Activated CD8-positive, alpha-beta T cell treated with anti-CD3 and anti-CD28 coated beads, Interleukin-2, amount 10 ng/mL, durations not matched to agents 7 days and 5 days (primary cell): ENCODE results near the gene HMGA1. TPM values are rescaled to one million over a fixed set of nuclear protein-coding genes. Genes with fewer than 3 reads are reported as not detected.
A peak's percentile ranks its signal among the peaks of the same experiment; 100 is the strongest.

Experiments used
- ATAC-seq: fragments of 150-1000 bp; cut with Tn5 transposase; one replicate; pipeline ENCODE4 v1.10.0; 2021; ENCODE audit warnings: moderate library complexity
- CTCF ChIA-PET: fragments of 350-600 bp; sonication (Branson Sonifier 250); formaldehyde crosslinking; loops from one replicate; lab custom pipeline; 2021; ENCODE audit warnings: antibody characterized with exemption; lab: Charles Lee
- POLR2A ChIA-PET: fragments of 350-600 bp; sonication (Branson Sonifier 250); formaldehyde crosslinking; loops from one replicate; lab custom pipeline; 2021; ENCODE audit warnings: antibody characterized with exemption; lab: Charles Lee
- DNase-seq: peaks from one replicate; pipeline ENCODE4 v3.0.0-alpha.2; 2020
- H3K27ac Mint-ChIP-seq: one replicate; pipeline ENCODE4 v1.8.0; 2021; ENCODE audit warnings: mild to moderate bottlenecking, mixed read lengths
- H3K27me3 Mint-ChIP-seq: one replicate; pipeline ENCODE4 v1.8.0; 2021; ENCODE audit warnings: low read depth, mixed read lengths
- H3K36me3 Mint-ChIP-seq: one replicate; pipeline ENCODE4 v1.8.0; 2021; ENCODE audit warnings: low read depth, mixed read lengths
- H3K4me1 Mint-ChIP-seq: one replicate; pipeline ENCODE4 v1.8.0; 2021; ENCODE audit warnings: low read depth, mixed read lengths
- H3K4me3 Mint-ChIP-seq: one replicate; pipeline ENCODE4 v1.8.0; 2021; ENCODE audit warnings: mild to moderate bottlenecking, mixed read lengths
- H3K9me3 Mint-ChIP-seq: one replicate; pipeline ENCODE4 v1.8.0; 2022; ENCODE audit warnings: mixed read lengths; ENCODE audit not compliant: insufficient read depth
- total RNA-seq, 2 experiments: library from RNA; stranded (reverse); gene quantifications; one replicate each; pipeline ENCODE4 v1.2.3, GENCODE V29; 2021

The HMGA1 gene
- total RNA-seq, 2 experiments from 2014 or later: 300 to 308 TPM

- CTCF ChIA-PET: interaction anchor here (1.4 kb wide), 1 partner anchor 24 kb away, joined by 4 read pairs; no protein-coding TSS in a partner anchor
- Mint-ChIP-seq H3K9me3 (no peaks in the 10 kb centered on the region), H3K4me3 (no peak overlapping the region), H3K36me3 (no peaks in the 10 kb centered on the region), H3K27ac (peak overlapping the region; percentile 20), H3K27me3 (no peaks in the 10 kb centered on the region), H3K4me1 (peaks cover 40% of the 10 kb centered on the region)
- POLR2A ChIA-PET: interaction anchor here (0.9 kb wide), 1 partner anchor 11 kb away, joined by 4 read pairs; the partner anchor contains the start of gene HMGA1
- DNase-seq (no peak), ATAC-seq (no peak)
These were observed 11.1 kb upstream of the HMGA1 start for GRCh38 chr6:34225551-34225950.

- no peaks in the 10 kb centered on the region for H3K36me3 Mint-ChIP-seq
- no peak overlapping the region for H3K4me3 Mint-ChIP-seq
- DNase-seq (no peak), ATAC-seq (no peak)
- H3K27ac Mint-ChIP-seq: no peak overlapping the region
- ChIA-PET POLR2A (interaction anchor here (0.5 to 2.2 kb wide), 2 partner anchors 10 to 1117 kb away, joined by 3 to 21 read pairs (median 4); partner anchors contain the start of gene HMGA1), CTCF (interaction anchor here (1.1 to 1.4 kb wide), 3 partner anchors 22 to 30 kb away, joined by 3 to 5 read pairs (median 4); no protein-coding TSS in a partner anchor)
- H3K27me3 Mint-ChIP-seq: no peaks in the 10 kb centered on the region
- H3K4me1 Mint-ChIP-seq: peaks cover 40% of the 10 kb centered on the region
- no peaks in the 10 kb centered on the region for H3K9me3 Mint-ChIP-seq
These were observed 10.6 kb upstream of the HMGA1 start for GRCh38 chr6:34226066-34226465.

- ChIA-PET CTCF (interaction anchor here (1.1 to 1.4 kb wide), 3 partner anchors 21 to 31 kb away, joined by 3 to 5 read pairs (median 4); no protein-coding TSS in a partner anchor), POLR2A (interaction anchor here (0.5 to 2.2 kb wide), 3 partner anchors 10 to 1117 kb away, joined by 3 to 21 read pairs (median 5); partner anchors contain the start of gene HMGA1)
- Mint-ChIP-seq H3K9me3 (no peaks in the 10 kb centered on the region), H3K27ac (no peak overlapping the region), H3K36me3 (no peaks in the 10 kb centered on the region), H3K4me1 (peaks cover 40% of the 10 kb centered on the region), H3K27me3 (no peaks in the 10 kb centered on the region), H3K4me3 (no peak overlapping the region)
- no peak for ATAC-seq
- no peak for DNase-seq
These were observed 9.7 kb upstream of the HMGA1 start for GRCh38 chr6:34226731-34227586.

GRCh38 chr6:34227761-34228421, 8.8 kb upstream of the HMGA1 start:
- no peaks in the 10 kb centered on the region for H3K27me3 Mint-ChIP-seq
- ATAC-seq: no peak
- CTCF ChIA-PET: no interaction called here
- DNase-seq: no peak
- H3K36me3 Mint-ChIP-seq: no peaks in the 10 kb centered on the region
- H3K27ac Mint-ChIP-seq: peak overlapping the region; percentile 30
- no peaks in the 10 kb centered on the region for H3K9me3 Mint-ChIP-seq
- POLR2A ChIA-PET: interaction anchor here (2.2 kb wide), 1 partner anchor 9 kb away, joined by 21 read pairs; the partner anchor contains the start of gene HMGA1
- H3K4me1 Mint-ChIP-seq: peaks cover 38% of the 10 kb centered on the region
- H3K4me3 Mint-ChIP-seq: no peak overlapping the region

- Mint-ChIP-seq H3K27me3 (no peaks in the 10 kb centered on the region), H3K9me3 (no peaks in the 10 kb centered on the region), H3K4me3 (no peak overlapping the region), H3K27ac (no peak overlapping the region), H3K36me3 (no peaks in the 10 kb centered on the region), H3K4me1 (peaks cover 29% of the 10 kb centered on the region)
- ChIA-PET CTCF (interaction anchor here (0.8 to 1.6 kb wide), 2 partner anchors 17 to 34 kb away, joined by 3 to 4 read pairs; no protein-coding TSS in a partner anchor), POLR2A (no interaction called here)
- no peak for ATAC-seq
- DNase-seq: no peak
These were observed 6.8 kb upstream of the HMGA1 start for GRCh38 chr6:34229877-34230276.

GRCh38 chr6:34230653-34231371, 5.9 kb upstream of the HMGA1 start:
- Mint-ChIP-seq H3K9me3 (no peaks in the 10 kb centered on the region), H3K27ac (no peak overlapping the region), H3K36me3 (no peaks in the 10 kb centered on the region), H3K4me1 (peaks cover 29% of the 10 kb centered on the region), H3K4me3 (no peak overlapping the region), H3K27me3 (no peaks in the 10 kb centered on the region)
- ChIA-PET CTCF (no interaction called here), POLR2A (no interaction called here)
- no peak for DNase-seq
- no peak for ATAC-seq

GRCh38 chr6:34231566-34232336, 4.9 kb upstream of the HMGA1 start:
- ChIA-PET POLR2A (no interaction called here), CTCF (interaction anchor here (1.1 kb wide), 1 partner anchor 18 kb away, joined by 4 read pairs; no protein-coding TSS in a partner anchor)
- no peaks in the 10 kb centered on the region for H3K27me3 Mint-ChIP-seq
- no peak overlapping the region for H3K4me3 Mint-ChIP-seq
- H3K4me1 Mint-ChIP-seq: peaks cover 26% of the 10 kb centered on the region
- H3K27ac Mint-ChIP-seq: no peak overlapping the region
- no peaks in the 10 kb centered on the region for H3K9me3 Mint-ChIP-seq
- DNase-seq (no peak), ATAC-seq (no peak)
- no peaks in the 10 kb centered on the region for H3K36me3 Mint-ChIP-seq

GRCh38 chr6:34232901-34233300, 3.8 kb upstream of the HMGA1 start:
- H3K27ac Mint-ChIP-seq: no peak overlapping the region

GRCh38 chr6:34233867-34234266, 2.8 kb upstream of the HMGA1 start:
- H3K4me1 Mint-ChIP-seq: peaks cover 22% of the 10 kb centered on the region
- ChIA-PET CTCF (interaction anchor here (0.6 kb wide), 1 partner anchor 1613 kb away, joined by 3 read pairs; no protein-coding TSS in a partner anchor), POLR2A (interaction anchor here (1.2 kb wide), 1 partner anchor 10 kb away, joined by 5 read pairs; no protein-coding TSS in a partner anchor)
- H3K36me3 Mint-ChIP-seq: peaks cover 7% of the 10 kb centered on the region
- no peak for DNase-seq
- no peak for ATAC-seq
- no peak overlapping the region for H3K4me3 Mint-ChIP-seq
- peak overlapping the region; percentile 48 for H3K27ac Mint-ChIP-seq
- H3K9me3 Mint-ChIP-seq: no peaks in the 10 kb centered on the region
- no peaks in the 10 kb centered on the region for H3K27me3 Mint-ChIP-seq

More at GRCh38 chr6:34232901-34233300, 3.8 kb upstream of the HMGA1 start:
- no peak for DNase-seq
- POLR2A ChIA-PET: no interaction called here
- Mint-ChIP-seq H3K9me3 (no peaks in the 10 kb centered on the region), H3K4me1 (peaks cover 15% of the 10 kb centered on the region), H3K4me3 (no peak overlapping the region), H3K36me3 (no peaks in the 10 kb centered on the region), H3K27me3 (no peaks in the 10 kb centered on the region)
- CTCF ChIA-PET: interaction anchor here (0.9 to 1.2 kb wide), 3 partner anchors 9 to 36 kb away, joined by 3 to 4 read pairs (median 4); no protein-coding TSS in a partner anchor
- no peak for ATAC-seq

GRCh38 chr6:34234667-34235306, 1.9 kb upstream of the HMGA1 start:
- POLR2A ChIA-PET: interaction anchor here (1.2 kb wide), 1 partner anchor 11 kb away, joined by 5 read pairs; no protein-coding TSS in a partner anchor
- no peak for DNase-seq
- no peaks in the 10 kb centered on the region for H3K9me3 Mint-ChIP-seq
- peaks cover 9% of the 10 kb centered on the region for H3K36me3 Mint-ChIP-seq
- no peak overlapping the region for H3K4me3 Mint-ChIP-seq
- peaks cover 26% of the 10 kb centered on the region for H3K4me1 Mint-ChIP-seq
- no peak for ATAC-seq
- CTCF ChIA-PET: no interaction called here
- H3K27me3 Mint-ChIP-seq: no peaks in the 10 kb centered on the region
- peak overlapping the region; percentile 48 for H3K27ac Mint-ChIP-seq
